ENCODE results near the gene KLF12. TPM values are rescaled to one million over a fixed set of nuclear protein-coding genes. Genes with fewer than 3 reads are reported as not detected.
A peak's percentile ranks its signal among the peaks of the same experiment; 100 is the strongest.

The KLF12 gene
- total RNA-seq (10.5 and 11.4 TPM in 2 replicates), polyA plus RNA-seq (12.2 and 18.2 TPM in 2 replicates), polyA minus RNA-seq (ENCODE audit: low replicate concordance) (21.1 and 63.1 TPM in 2 replicates)
- 4.3 and 7.8 TPM in 2 replicates for polyA plus RNA-seq (2012)

- Histone ChIP-seq H3K27ac (ENCODE audit: insufficient read depth, low read length) (peak within 1 kb of the TSS; percentile 85), H3K9ac (ENCODE audit: insufficient read depth, low read length) (peak within 1 kb of the TSS; percentile 77), H4K20me1 (ENCODE audit: control insufficient read depth, extremely low read depth, insufficient read depth, low read length) (no peaks in the 10 kb centered on the region), H3K4me1 (ENCODE audit: control insufficient read depth, extremely low read depth, insufficient read depth, low read length) (peaks cover 17% of the 10 kb centered on the region), H3K27me3 (ENCODE audit: control insufficient read depth, insufficient read depth, low read length) (no peaks in the 10 kb centered on the region), H2AFZ (ENCODE audit: low read length) (peak within 1 kb of the TSS; percentile 41), H3K9me3 (ENCODE audit: control insufficient read depth, insufficient read depth, low read depth, low read length) (no peaks in the 10 kb centered on the region), H3K36me3 (ENCODE audit: control insufficient read depth, insufficient read depth, low read length) (no peaks in the 10 kb centered on the region), H3K79me2 (ENCODE audit: control insufficient read depth, insufficient read depth, low read length) (peaks cover 43% of the 10 kb centered on the region), H3K4me2 (ENCODE audit: extremely low read depth, insufficient read depth, low read length) (peak within 1 kb of the TSS; percentile 96), H3K4me3 (replicated peaks in 1 of 4; ENCODE audit: control extremely low read depth in 1 of 4, insufficient read depth in 1 of 4, low read depth in 3 of 4, low read length in 4 of 4) (peak within 1 kb of the TSS; percentile 82 to 96 (median 91))
- TF ChIP-seq EZH2 (IDR thresholded peaks at IDR 0.05; ENCODE audit: low read length, missing control alignments) (no peak), CTCF (conservative IDR thresholded peaks at IDR 0.05 in 1 of 2, IDR thresholded peaks at IDR 0.05 in 1 of 2; ENCODE audit: low read depth in 1 of 2, low read length in 2 of 2) (no peak)
- DNase-seq (ENCODE audit: low read depth in 2 of 2) = peak; percentile 95 to 96
These were observed at the start of gene KLF12 for GRCh38 chr13:74134221-74134776. Gene KLF12, minus strand, starts transcription at chr13:74134404.

DNA sequence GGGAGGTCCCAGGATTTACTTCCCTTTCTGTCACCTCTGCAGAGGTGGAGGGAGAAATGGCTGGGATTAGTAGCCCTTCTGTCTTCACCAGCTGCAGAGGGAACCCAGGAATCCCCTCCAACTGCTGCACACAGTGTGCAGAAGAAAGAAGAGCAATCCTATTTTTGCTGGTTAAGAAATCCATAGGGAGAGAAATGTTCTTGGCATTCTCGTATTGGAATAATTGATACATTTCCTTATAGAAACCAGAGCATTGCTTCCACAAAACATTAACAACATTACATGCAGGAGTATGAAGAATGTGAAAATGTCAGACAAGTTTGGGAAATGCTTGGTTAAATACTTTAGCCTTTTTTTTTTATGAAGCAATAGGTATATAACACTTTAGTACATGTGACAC lies 48.3 kb upstream of the KLF12 start:
- Histone ChIP-seq H3K27me3 (ENCODE audit: control insufficient read depth, insufficient read depth, low read length) (no peaks in the 10 kb centered on the region), H3K79me2 (ENCODE audit: control insufficient read depth, insufficient read depth, low read length) (no peaks in the 10 kb centered on the region), H2AFZ (ENCODE audit: low read length) (no peak overlapping the region), H3K9me3 (ENCODE audit: control insufficient read depth, insufficient read depth, low read depth, low read length) (no peaks in the 10 kb centered on the region), H3K4me3 (replicated peaks in 1 of 4; ENCODE audit: control extremely low read depth in 1 of 4, insufficient read depth in 1 of 4, low read depth in 3 of 4, low read length in 4 of 4) (no peak overlapping the region), H3K36me3 (ENCODE audit: control insufficient read depth, insufficient read depth, low read length) (no peaks in the 10 kb centered on the region), H3K27ac (ENCODE audit: insufficient read depth, low read length) (no peak overlapping the region), H3K4me2 (ENCODE audit: extremely low read depth, insufficient read depth, low read length) (no peak overlapping the region), H3K4me1 (ENCODE audit: control insufficient read depth, extremely low read depth, insufficient read depth, low read length) (no peaks in the 10 kb centered on the region), H4K20me1 (ENCODE audit: control insufficient read depth, extremely low read depth, insufficient read depth, low read length) (no peaks in the 10 kb centered on the region), H3K9ac (ENCODE audit: insufficient read depth, low read length) (no peak overlapping the region)
- TF ChIP-seq CTCF (conservative IDR thresholded peaks at IDR 0.05 in 1 of 2, IDR thresholded peaks at IDR 0.05 in 1 of 2; ENCODE audit: low read depth in 1 of 2, low read length in 2 of 2) (no peak), EZH2 (IDR thresholded peaks at IDR 0.05; ENCODE audit: low read length, missing control alignments) (no peak)
- DNase-seq (ENCODE audit: low read depth in 2 of 2) = no peak

GRCh38 chr13:74174810-74175209 lies 40.6 kb upstream of the KLF12 start:
- H2AFZ ChIP-seq (ENCODE audit: low read length) = no peak overlapping the region
- no peaks in the 10 kb centered on the region for H3K79me2 ChIP-seq (ENCODE audit: control insufficient read depth, insufficient read depth, low read length)
- no peak overlapping the region for H3K4me2 ChIP-seq (ENCODE audit: extremely low read depth, insufficient read depth, low read length)
- H3K9me3 ChIP-seq (ENCODE audit: control insufficient read depth, insufficient read depth, low read depth, low read length) = no peaks in the 10 kb centered on the region
- no peak overlapping the region for H3K27ac ChIP-seq (ENCODE audit: insufficient read depth, low read length)
- no peak overlapping the region for H3K9ac ChIP-seq (ENCODE audit: insufficient read depth, low read length)
- H3K4me3 ChIP-seq (replicated peaks in 1 of 4; ENCODE audit: control extremely low read depth in 1 of 4, insufficient read depth in 1 of 4, low read depth in 3 of 4, low read length in 4 of 4) = no peak overlapping the region
- H3K36me3 ChIP-seq (ENCODE audit: control insufficient read depth, insufficient read depth, low read length) = no peaks in the 10 kb centered on the region
- no peak for DNase-seq (ENCODE audit: low read depth in 2 of 2)
- TF ChIP-seq EZH2 (IDR thresholded peaks at IDR 0.05; ENCODE audit: low read length, missing control alignments) = no peak
- TF ChIP-seq CTCF (conservative IDR thresholded peaks at IDR 0.05 in 1 of 2, IDR thresholded peaks at IDR 0.05 in 1 of 2; ENCODE audit: low read depth in 1 of 2, low read length in 2 of 2) = no peak
- no peaks in the 10 kb centered on the region for H3K27me3 ChIP-seq (ENCODE audit: control insufficient read depth, insufficient read depth, low read length)
- H4K20me1 ChIP-seq (ENCODE audit: control insufficient read depth, extremely low read depth, insufficient read depth, low read length) = no peaks in the 10 kb centered on the region
- H3K4me1 ChIP-seq (ENCODE audit: control insufficient read depth, extremely low read depth, insufficient read depth, low read length) = no peaks in the 10 kb centered on the region
